Measurements from ENCODE around the gene HIPK1. TPM values are rescaled to one million over a fixed set of nuclear protein-coding genes. Genes with fewer than 3 reads are reported as not detected.

Gene HIPK1
- total and polyA plus RNA-seq, 12 donors = 7.8 to 91.0 (median 61.2) TPM

GRCh38 chr1:113895098-113895497, 34.0 kb upstream of the HIPK1 start:
- H3K27ac ChIP-seq = no peak overlapping the region
- peaks cover 0 to 14% (median 4%) of the 10 kb centered on the region in 9 donors for H3K4me1 ChIP-seq
- H3K9me3 ChIP-seq = no peaks in the 10 kb centered on the region
- intact Hi-C loops (cut with DNase I) = no loop called here
- no peak for ATAC-seq
- no peaks in the 10 kb centered on the region for H3K27me3 ChIP-seq
- peaks cover 0 to 67% (median 26%) of the 10 kb centered on the region in 9 donors for H3K36me3 ChIP-seq
- no peak for DNase-seq
- no peak overlapping the region for H3K4me3 ChIP-seq
- 86 to 90% methylated on average over 6 of the region's 6 CpGs for WGBS, 2 donors
- TF ChIP-seq CTCF (IDR thresholded peaks at IDR 0.05) = no peak

- ATAC-seq = no peak
- intact Hi-C loops (cut with DNase I) = no loop called here
- DNase-seq = no peak
- Histone ChIP-seq H3K36me3 (peaks cover 0 to 76% (median 32%) of the 10 kb centered on the region in 9 donors), H3K27ac (no peak overlapping the region), H3K27me3 (no peaks in the 10 kb centered on the region), H3K9me3 (no peaks in the 10 kb centered on the region), H3K4me1 (peaks cover 0 to 14% (median 4%) of the 10 kb centered on the region in 9 donors), H3K4me3 (no peak overlapping the region)
- no peak for TF ChIP-seq CTCF (IDR thresholded peaks at IDR 0.05)
- 91 to 94% methylated on average over 8 of the region's 8 CpGs for WGBS, 2 donors
Measured at GRCh38 chr1:113895961-113896360, 33.2 kb upstream of the HIPK1 start.

GRCh38 chr1:113898241-113898814, 30.8 kb upstream of the HIPK1 start:
- H3K9me3 ChIP-seq = no peaks in the 10 kb centered on the region
- no peak overlapping the region for H3K4me3 ChIP-seq
- intact Hi-C loops (cut with DNase I) = no loop called here
- 96 to 97% methylated on average over 1 of the region's 1 CpG for WGBS, 2 donors
- H3K36me3 ChIP-seq = peaks cover 0 to 99% (median 34%) of the 10 kb centered on the region in 9 donors
- no peak for DNase-seq
- no peaks in the 10 kb centered on the region for H3K27me3 ChIP-seq
- no peak for TF ChIP-seq CTCF (IDR thresholded peaks at IDR 0.05)
- no peak for ATAC-seq
- peaks cover 0 to 35% (median 4%) of the 10 kb centered on the region in 9 donors for H3K4me1 ChIP-seq
- H3K27ac ChIP-seq = no peak overlapping the region

- DNase-seq = no peak
- intact Hi-C loops (cut with DNase I) = no loop called here
- no peak overlapping the region for H3K27ac ChIP-seq
- no peaks in the 10 kb centered on the region for H3K9me3 ChIP-seq
- H3K36me3 ChIP-seq = peaks cover 0 to 93% (median 34%) of the 10 kb centered on the region in 9 donors
- no peaks in the 10 kb centered on the region for H3K27me3 ChIP-seq
- no peak for TF ChIP-seq CTCF (IDR thresholded peaks at IDR 0.05)
- H3K4me1 ChIP-seq = peaks cover 0 to 43% (median 12%) of the 10 kb centered on the region in 9 donors
- ATAC-seq = no peak
- no peak overlapping the region for H3K4me3 ChIP-seq
Measured at GRCh38 chr1:113899111-113899510, 30.0 kb upstream of the HIPK1 start.
